ENCODE data around the gene SLC25A25.
"Not testable (repeated sequence)": the region's sequence is repeated elsewhere in the genome, so short reads cannot be mapped to it uniquely, and the experiment has no call there.

SLC25A25 gene

GRCh38 chr9:128067645-128068385 is at the start of gene SLC25A25:
Gene SLC25A25 (plus strand): TSS chr9:128068232. CDS start chr9:128068320, 88 bp downstream.
- peak; percentile 99 for DNase-seq (ENCODE audit: low spot score)

- no peak for DNase-seq (ENCODE audit: low spot score)
Measured at GRCh38 chr9:128020692-128021091, 47.3 kb upstream of the SLC25A25 start.

GRCh38 chr9:128021098-128021497 is 46.9 kb upstream of the SLC25A25 start:
- no peak for DNase-seq (ENCODE audit: low spot score)

GRCh38 chr9:128022886-128023285 is 45.1 kb upstream of the SLC25A25 start:
- peak; percentile 28 for DNase-seq (ENCODE audit: low spot score)

- not testable (repeated sequence) for DNase-seq (ENCODE audit: low spot score)
Measured at GRCh38 chr9:128023671-128024070, 44.4 kb upstream of the SLC25A25 start.

GRCh38 chr9:128024761-128025308 is 43.2 kb upstream of the SLC25A25 start:
- no peak for DNase-seq (ENCODE audit: low spot score)

- DNase-seq (ENCODE audit: low spot score): no peak
Measured at GRCh38 chr9:128025736-128026135, 42.3 kb upstream of the SLC25A25 start.

GRCh38 chr9:128026255-128026772 is 41.7 kb upstream of the SLC25A25 start:
- DNase-seq (ENCODE audit: low spot score): no peak

- no peak for DNase-seq (ENCODE audit: low spot score)
Measured at GRCh38 chr9:128026773-128027541, 41.1 kb upstream of the SLC25A25 start.

GRCh38 chr9:128027705-128028104 is 40.3 kb upstream of the SLC25A25 start:
- DNase-seq (ENCODE audit: low spot score): no peak

GRCh38 chr9:128033609-128034008 is 34.4 kb upstream of the SLC25A25 start:
- DNase-seq (ENCODE audit: low spot score): no peak

- DNase-seq (ENCODE audit: low spot score): peak; percentile 93
Measured at GRCh38 chr9:128034821-128035652, 33.0 kb upstream of the SLC25A25 start.

GRCh38 chr9:128036522-128036921 is 31.5 kb upstream of the SLC25A25 start:
- not testable (repeated sequence) for DNase-seq (ENCODE audit: low spot score)

GRCh38 chr9:128040783-128041182 is 27.2 kb upstream of the SLC25A25 start:
- not testable (repeated sequence) for DNase-seq (ENCODE audit: low spot score)

- no peak for DNase-seq (ENCODE audit: low spot score)
Measured at GRCh38 chr9:128042043-128042442, 26.0 kb upstream of the SLC25A25 start.

GRCh38 chr9:128043467-128043868 is 24.6 kb upstream of the SLC25A25 start:
- no peak for DNase-seq (ENCODE audit: low spot score)

- not testable (repeated sequence) for DNase-seq (ENCODE audit: low spot score)
Measured at GRCh38 chr9:128045409-128045808, 22.6 kb upstream of the SLC25A25 start.

GRCh38 chr9:128045831-128046230 is 22.2 kb upstream of the SLC25A25 start:
- DNase-seq (ENCODE audit: low spot score): no peak

GRCh38 chr9:128047231-128047630 is 20.8 kb upstream of the SLC25A25 start:
- DNase-seq (ENCODE audit: low spot score): no peak

GRCh38 chr9:128048663-128049062 is 19.4 kb upstream of the SLC25A25 start:
- no peak for DNase-seq (ENCODE audit: low spot score)

- DNase-seq (ENCODE audit: low spot score): no peak
Measured at GRCh38 chr9:128049843-128050242, 18.2 kb upstream of the SLC25A25 start.
